SU-DHL-6 (cell line): ENCODE measurements around the gene LIX1.

Source experiments
- H2AFZ ChIP-seq: fragments of 200-600 bp; sonication (generic); 2 replicates; pipeline ENCODE4 v1.6.1; 2014; ENCODE audit warnings: low read depth, mild to moderate bottlenecking, moderate library complexity, mixed read lengths, antibody characterized with exemption, low read length; ENCODE audit not compliant: severe bottlenecking
- H3F3A ChIP-seq: fragments of 200-600 bp; shearing (Covaris generic); 2 replicates; pipeline ENCODE4 v1.6.0; 2016; ENCODE audit warnings: antibody characterized with exemption, mild to moderate bottlenecking; ENCODE audit not compliant: insufficient read depth
- H3K27ac ChIP-seq: fragments of 200-600 bp; sonication (generic); 2 replicates; pipeline ENCODE4 v1.5.1; 2016; ENCODE audit warnings: low read depth, mild to moderate bottlenecking, low read length, moderate library complexity, mixed read lengths
- H3K27me3 ChIP-seq: fragments of 200-600 bp; sonication (generic), shearing (Covaris generic); 2 replicates; pipeline ENCODE4 v1.6.0; 2014; ENCODE audit warnings: mild to moderate bottlenecking, low read length
- H3K36me3 ChIP-seq: fragments of 200-600 bp; sonication (generic); 2 replicates; pipeline ENCODE4 v1.6.1; 2014; ENCODE audit warnings: mild to moderate bottlenecking, low read length, mixed read lengths
- H3K4me2 ChIP-seq: fragments of 300-600, 200-600 bp; shearing (Covaris generic), sonication (generic); 2 replicates; pipeline ENCODE4 v1.6.0; 2014; ENCODE audit warnings: low read length, low read depth, mild to moderate bottlenecking; ENCODE audit not compliant: poor library complexity, severe bottlenecking
- H3K4me3 ChIP-seq: fragments of 200-600 bp; sonication (generic); 2 replicates; pipeline ENCODE4 v1.5.1; 2014; ENCODE audit warnings: antibody characterized with exemption, low read length, mild to moderate bottlenecking, mixed read lengths; ENCODE audit not compliant: insufficient read depth, poor library complexity, severe bottlenecking
- H3K79me2 ChIP-seq: fragments of 200-600 bp; sonication (generic); 2 replicates; pipeline ENCODE4 v1.6.1; 2014; ENCODE audit warnings: mild to moderate bottlenecking, low read length, moderate library complexity; ENCODE audit not compliant: insufficient read depth
- H3K9ac ChIP-seq: fragments of 200-600 bp; sonication (generic); 2 replicates; pipeline ENCODE4 v1.7.0; 2014; ENCODE audit warnings: mild to moderate bottlenecking, low read length
- H3K9me2 ChIP-seq: fragments of 200-600 bp; sonication (generic); replicated peaks from 2 replicates; pipeline ENCODE4 v1.6.1; 2014; ENCODE audit warnings: low read length; ENCODE audit not compliant: insufficient read depth
- H3K9me3 ChIP-seq: fragments of 200-600 bp; sonication (generic); 2 replicates; pipeline ENCODE4 v1.6.1; 2014; ENCODE audit warnings: low read length, mixed read lengths; ENCODE audit not compliant: insufficient read depth
- H4K20me1 ChIP-seq: fragments of 200-600 bp; sonication (generic); 2 replicates; pipeline ENCODE4 v1.6.1; 2014; ENCODE audit warnings: low read depth, mild to moderate bottlenecking, antibody characterized with exemption, low read length, moderate library complexity, mixed read lengths
- CTCF ChIP-seq: fragments of 200-600 bp; sonication (generic); IDR thresholded peaks from one replicate; pipeline ENCODE4 v1.5.1; 2017; ENCODE audit warnings: antibody characterized with exemption, mild to moderate bottlenecking, low read length, moderate library complexity; ENCODE audit not compliant: insufficient read depth, poor library complexity, severe bottlenecking
- EZH2phosphoT487 ChIP-seq: fragments of 200-600 bp; sonication (generic), shearing (Covaris generic); conservative IDR thresholded peaks from 2 replicates; pipeline ENCODE4 v1.6.1; 2018; ENCODE audit warnings: mild to moderate bottlenecking, antibody characterized with exemption, low read length, moderate library complexity, mixed read lengths

LIX1 gene

DNA sequence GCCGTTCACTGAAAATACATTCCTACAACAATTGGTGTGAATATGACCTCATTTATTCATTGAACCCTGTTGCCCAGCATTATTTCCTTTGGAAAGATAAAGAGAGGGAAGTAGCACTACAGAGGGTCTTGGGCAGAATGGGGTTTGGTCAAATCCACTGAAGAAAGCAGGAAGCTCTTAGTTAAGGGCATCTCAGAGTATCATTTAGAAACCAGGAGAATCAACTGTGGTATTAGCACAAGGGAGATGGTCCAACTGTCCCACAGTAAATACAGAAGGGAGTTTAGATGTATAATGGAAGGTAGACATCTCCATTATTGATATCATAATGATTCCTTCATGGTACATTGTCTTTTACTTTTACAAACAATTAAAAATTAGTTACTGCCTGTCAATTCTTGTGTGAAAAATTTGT, 47.1 kb downstream of the LIX1 start:
- no peaks in the 10 kb centered on the region for H3K79me2 ChIP-seq
- no peak overlapping the region for H3K27ac ChIP-seq
- H3K9me3 ChIP-seq, result no peaks in the 10 kb centered on the region
- H3F3A ChIP-seq, result no peaks in the 10 kb centered on the region
- TF ChIP-seq EZH2phosphoT487, result no peak
- no peak for TF ChIP-seq CTCF
- H3K4me2 ChIP-seq, result no peak overlapping the region
- no peak overlapping the region for H2AFZ ChIP-seq
- H4K20me1 ChIP-seq, result no peaks in the 10 kb centered on the region
- no peak overlapping the region for H3K4me3 ChIP-seq
- H3K9ac ChIP-seq, result no peak overlapping the region
- H3K36me3 ChIP-seq, result no peaks in the 10 kb centered on the region
- H3K9me2 ChIP-seq, result no peaks in the 10 kb centered on the region
- H3K27me3 ChIP-seq, result no peaks in the 10 kb centered on the region

GRCh38 chr5:97094579-97095317, 47.7 kb downstream of the LIX1 start:
- no peak overlapping the region for H3K4me3 ChIP-seq
- no peak overlapping the region for H3K4me2 ChIP-seq
- no peak overlapping the region for H3K9ac ChIP-seq
- no peaks in the 10 kb centered on the region for H3K79me2 ChIP-seq
- no peaks in the 10 kb centered on the region for H3K9me3 ChIP-seq
- H2AFZ ChIP-seq, result no peak overlapping the region
- H4K20me1 ChIP-seq, result no peaks in the 10 kb centered on the region
- H3K36me3 ChIP-seq, result no peaks in the 10 kb centered on the region
- no peak overlapping the region for H3K27ac ChIP-seq
- no peaks in the 10 kb centered on the region for H3F3A ChIP-seq
- no peaks in the 10 kb centered on the region for H3K9me2 ChIP-seq
- H3K27me3 ChIP-seq, result no peaks in the 10 kb centered on the region
- TF ChIP-seq EZH2phosphoT487, result no peak
- no peak for TF ChIP-seq CTCF

GRCh38 chr5:97093193-97093592, 49.2 kb downstream of the LIX1 start:
- no peak for TF ChIP-seq CTCF
- TF ChIP-seq EZH2phosphoT487, result no peak
- Histone ChIP-seq H2AFZ (no peak overlapping the region), H3K36me3 (no peaks in the 10 kb centered on the region), H3K9me2 (no peaks in the 10 kb centered on the region), H3K4me3 (no peak overlapping the region), H3K27me3 (no peaks in the 10 kb centered on the region), H3K27ac (no peak overlapping the region), H3K79me2 (no peaks in the 10 kb centered on the region), H4K20me1 (no peaks in the 10 kb centered on the region), H3K4me2 (no peak overlapping the region), H3K9ac (no peak overlapping the region), H3K9me3 (no peaks in the 10 kb centered on the region), H3F3A (no peaks in the 10 kb centered on the region)
